WTC11 (cell line): Measurements from ENCODE around the gene ATP11A. TPM values are rescaled to one million over a fixed set of nuclear protein-coding genes. Genes with fewer than 3 reads are reported as not detected.

Source experiments
- ATAC-seq: fragments of 200-7000 bp; cut with Tn5 transposase; 2 replicates; pipeline ENCODE4 v1.10.0; 2021; ENCODE audit warnings: mild to moderate bottlenecking, moderate library complexity
- CTCF ChIA-PET: fragments of 300-600 bp; sonication (Branson Sonifier 250); formaldehyde crosslinking; loops from one replicate; lab custom pipeline; 2021; ENCODE audit warnings: antibody characterized with exemption; lab: Charles Lee
- POLR2A ChIA-PET: fragments of 350-600 bp; sonication (Branson Sonifier 250); formaldehyde crosslinking; loops from one replicate; lab custom pipeline; 2021; ENCODE audit warnings: antibody characterized with exemption; lab: Charles Lee
- DNase-seq: peaks from one replicate; pipeline ENCODE4 v3.0.0; 2021; ENCODE audit warnings: low spot score
- H3K27ac Mint-ChIP-seq: 2 replicates; pipeline ENCODE4 v1.8.0; 2021; ENCODE audit warnings: mixed read lengths
- H3K27me3 Mint-ChIP-seq: 2 replicates; pipeline ENCODE4 v1.8.0; 2021; ENCODE audit warnings: low read depth, mild to moderate bottlenecking, moderate library complexity, mixed read lengths
- H3K36me3 Mint-ChIP-seq: 2 replicates; pipeline ENCODE4 v1.8.0; 2021; ENCODE audit warnings: mixed read lengths
- H3K4me1 Mint-ChIP-seq: 2 replicates; pipeline ENCODE4 v1.8.0; 2022; ENCODE audit warnings: mixed read lengths
- H3K4me3 Mint-ChIP-seq: 2 replicates; pipeline ENCODE4 v1.8.0; 2021; ENCODE audit warnings: mild to moderate bottlenecking, moderate library complexity, mixed read lengths
- H3K9me3 Mint-ChIP-seq: 2 replicates; pipeline ENCODE4 v1.8.0; 2021; ENCODE audit warnings: mixed read lengths
- ESRRA ChIP-seq: sonication (generic); formaldehyde crosslinking; IDR thresholded peaks from 2 replicates; pipeline ENCODE4 v1.8.1; 2022; ENCODE audit warnings: mild to moderate bottlenecking, missing genetic modification reagents, borderline replicate concordance
- FOXP1 ChIP-seq: sonication (generic); formaldehyde crosslinking; IDR thresholded peaks from 2 replicates; pipeline ENCODE4 v1.8.0; 2022; ENCODE audit warnings: missing genetic modification reagents, mild to moderate bottlenecking, moderate library complexity, borderline replicate concordance
- GABPB1 ChIP-seq: sonication (generic); formaldehyde crosslinking; IDR thresholded peaks from 2 replicates; pipeline ENCODE4 v1.8.1; 2023; ENCODE audit warnings: mild to moderate bottlenecking, missing genetic modification reagents
- HMGA2 ChIP-seq: fragments of 250-450 bp; sonication (Bioruptor Pico); IDR thresholded peaks from 2 replicates; pipeline ENCODE4 v1.4.0; 2021; ENCODE audit warnings: mild to moderate bottlenecking, moderate library complexity
- NFATC4 ChIP-seq: fragments of 250-450 bp; sonication (Bioruptor Pico); IDR thresholded peaks from 2 replicates; pipeline ENCODE4 v1.9.0; 2021; ENCODE audit warnings: mild to moderate bottlenecking
- SMAD3 ChIP-seq: sonication (generic); formaldehyde crosslinking; IDR thresholded peaks from 2 replicates; pipeline ENCODE4 v1.8.0; 2022; ENCODE audit warnings: missing genetic modification reagents, mild to moderate bottlenecking, borderline replicate concordance
- SP1 ChIP-seq: sonication (generic); formaldehyde crosslinking; conservative IDR thresholded peaks from 2 replicates; pipeline ENCODE4 v1.8.1; 2022; ENCODE audit warnings: missing genetic modification reagents
- TEAD1 ChIP-seq: sonication (generic); formaldehyde crosslinking; IDR thresholded peaks from 2 replicates; pipeline ENCODE4 v1.8.0; 2022; ENCODE audit warnings: mild to moderate bottlenecking, missing genetic modification reagents
- ZNF121 ChIP-seq: sonication (generic); formaldehyde crosslinking; IDR thresholded peaks from 2 replicates; pipeline ENCODE4 v1.8.0; 2023; ENCODE audit warnings: missing genetic modification reagents
- ZNF396 ChIP-seq: fragments of 250-450 bp; sonication (Bioruptor Pico); IDR thresholded peaks from 2 replicates; pipeline ENCODE4 v1.8.0; 2021; ENCODE audit warnings: mild to moderate bottlenecking, moderate library complexity, borderline replicate concordance
- ZNF423 ChIP-seq: fragments of 250-450 bp; sonication (Bioruptor Pico); IDR thresholded peaks from 2 replicates; pipeline ENCODE4 v2.1.2; 2022; ENCODE audit warnings: mild to moderate bottlenecking, moderate library complexity
- total RNA-seq: library from RNA; stranded (reverse); gene quantifications from 3 replicates; pipeline ENCODE4 v1.2.3, GENCODE V29; 2021
- TF ChIP-seq, protein P1 (sequence below): fragments of 200-600 bp; IDR thresholded peaks from 2 replicates; pipeline ENCODE4 v1.8.0; 2022; ENCODE audit warnings: antibody characterized with exemption
- TF ChIP-seq, protein P2 (sequence below): sonication (generic); formaldehyde crosslinking; IDR thresholded peaks from 2 replicates; pipeline ENCODE4 v1.8.1; 2022; ENCODE audit warnings: mild to moderate bottlenecking, moderate library complexity, missing genetic modification reagents
- TF ChIP-seq, protein P3 (sequence below): sonication (generic); formaldehyde crosslinking; IDR thresholded peaks from 2 replicates; pipeline ENCODE4 v1.8.1; 2023; ENCODE audit warnings: mild to moderate bottlenecking, missing genetic modification reagents
- TF ChIP-seq, protein P4 (sequence below): sonication (generic); formaldehyde crosslinking; IDR thresholded peaks from 2 replicates; pipeline ENCODE4 v1.8.1; 2022; ENCODE audit warnings: low read depth, missing genetic modification reagents, borderline replicate concordance
- TF ChIP-seq, protein P5 (sequence below): sonication (generic); formaldehyde crosslinking; IDR thresholded peaks from 2 replicates; pipeline ENCODE4 v1.8.0; 2022; ENCODE audit warnings: mild to moderate bottlenecking, missing genetic modification reagents
- TF ChIP-seq, protein P6 (sequence below): sonication (generic); formaldehyde crosslinking; IDR thresholded peaks from 2 replicates; pipeline ENCODE4 v1.8.0; 2022; ENCODE audit warnings: mild to moderate bottlenecking, missing genetic modification reagents
- TF ChIP-seq, protein P7 (sequence below): fragments of 250-450 bp; sonication (Bioruptor Pico); IDR thresholded peaks from 2 replicates; pipeline ENCODE4 v1.8.0; 2021; ENCODE audit warnings: mild to moderate bottlenecking

Gene ATP11A
- total RNA-seq, 1 experiment from 2014 or later = 100 TPM

DNA sequence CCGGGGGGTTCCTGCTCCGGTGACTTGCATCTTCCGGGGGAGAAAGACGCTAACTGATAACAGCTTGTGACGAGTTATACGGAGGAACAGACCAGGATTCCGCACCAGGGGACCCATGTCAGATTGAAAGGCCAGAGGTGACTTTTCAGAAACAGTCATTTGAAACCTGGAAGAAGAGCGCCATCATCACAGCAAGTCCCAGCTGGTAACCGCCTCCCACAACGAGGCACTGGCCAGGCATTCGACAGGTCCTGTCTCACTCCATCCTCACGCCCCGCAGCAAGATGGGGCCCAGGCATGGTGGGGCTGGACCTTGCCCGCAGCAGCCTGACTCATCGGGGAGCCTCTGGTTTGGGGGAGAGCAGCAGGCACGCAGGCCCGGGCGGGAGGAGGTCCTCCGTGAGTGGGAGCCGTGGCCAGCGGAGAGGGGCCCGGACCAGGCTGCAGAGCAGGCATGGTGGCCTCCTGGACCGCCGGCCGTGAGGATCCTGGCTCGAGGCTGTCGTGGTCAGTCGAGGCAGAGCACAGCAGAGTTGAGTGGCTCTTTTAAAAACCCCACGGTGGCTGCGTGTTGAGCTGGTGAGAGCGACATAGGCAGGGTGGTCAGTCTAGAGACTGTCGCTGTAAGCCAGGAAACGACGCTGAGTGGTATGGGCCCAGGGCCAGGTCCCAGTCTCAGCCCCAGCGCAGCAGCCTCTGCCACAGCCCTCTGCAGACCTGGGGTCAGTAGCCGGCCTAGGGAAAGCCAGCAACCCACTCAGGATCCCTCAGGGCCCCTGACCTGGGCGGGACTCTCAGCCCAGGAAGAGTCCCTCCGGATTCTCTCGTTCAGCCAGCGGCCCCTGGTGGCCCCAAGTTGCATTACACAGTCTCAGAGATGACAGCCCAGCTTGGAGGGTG is 184.3 kb downstream of the ATP11A start (continued):
- TF ChIP-seq, protein P1, sequence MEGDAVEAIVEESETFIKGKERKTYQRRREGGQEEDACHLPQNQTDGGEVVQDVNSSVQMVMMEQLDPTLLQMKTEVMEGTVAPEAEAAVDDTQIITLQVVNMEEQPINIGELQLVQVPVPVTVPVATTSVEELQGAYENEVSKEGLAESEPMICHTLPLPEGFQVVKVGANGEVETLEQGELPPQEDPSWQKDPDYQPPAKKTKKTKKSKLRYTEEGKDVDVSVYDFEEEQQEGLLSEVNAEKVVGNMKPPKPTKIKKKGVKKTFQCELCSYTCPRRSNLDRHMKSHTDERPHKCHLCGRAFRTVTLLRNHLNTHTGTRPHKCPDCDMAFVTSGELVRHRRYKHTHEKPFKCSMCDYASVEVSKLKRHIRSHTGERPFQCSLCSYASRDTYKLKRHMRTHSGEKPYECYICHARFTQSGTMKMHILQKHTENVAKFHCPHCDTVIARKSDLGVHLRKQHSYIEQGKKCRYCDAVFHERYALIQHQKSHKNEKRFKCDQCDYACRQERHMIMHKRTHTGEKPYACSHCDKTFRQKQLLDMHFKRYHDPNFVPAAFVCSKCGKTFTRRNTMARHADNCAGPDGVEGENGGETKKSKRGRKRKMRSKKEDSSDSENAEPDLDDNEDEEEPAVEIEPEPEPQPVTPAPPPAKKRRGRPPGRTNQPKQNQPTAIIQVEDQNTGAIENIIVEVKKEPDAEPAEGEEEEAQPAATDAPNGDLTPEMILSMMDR = peak; percentile 97
- no peak for TF ChIP-seq ZNF423 (CRISPR knock-in tag)
- no peak for TF ChIP-seq HMGA2 (CRISPR knock-in tag)
- no peak for TF ChIP-seq TEAD1 (CRISPR knock-in tag)
- TF ChIP-seq SMAD3 (CRISPR knock-in tag) = no peak
- TF ChIP-seq, protein P2, sequence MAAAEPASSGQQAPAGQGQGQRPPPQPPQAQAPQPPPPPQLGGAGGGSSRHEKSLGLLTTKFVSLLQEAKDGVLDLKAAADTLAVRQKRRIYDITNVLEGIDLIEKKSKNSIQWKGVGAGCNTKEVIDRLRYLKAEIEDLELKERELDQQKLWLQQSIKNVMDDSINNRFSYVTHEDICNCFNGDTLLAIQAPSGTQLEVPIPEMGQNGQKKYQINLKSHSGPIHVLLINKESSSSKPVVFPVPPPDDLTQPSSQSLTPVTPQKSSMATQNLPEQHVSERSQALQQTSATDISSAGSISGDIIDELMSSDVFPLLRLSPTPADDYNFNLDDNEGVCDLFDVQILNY = no peak
- TF ChIP-seq, protein P3, sequence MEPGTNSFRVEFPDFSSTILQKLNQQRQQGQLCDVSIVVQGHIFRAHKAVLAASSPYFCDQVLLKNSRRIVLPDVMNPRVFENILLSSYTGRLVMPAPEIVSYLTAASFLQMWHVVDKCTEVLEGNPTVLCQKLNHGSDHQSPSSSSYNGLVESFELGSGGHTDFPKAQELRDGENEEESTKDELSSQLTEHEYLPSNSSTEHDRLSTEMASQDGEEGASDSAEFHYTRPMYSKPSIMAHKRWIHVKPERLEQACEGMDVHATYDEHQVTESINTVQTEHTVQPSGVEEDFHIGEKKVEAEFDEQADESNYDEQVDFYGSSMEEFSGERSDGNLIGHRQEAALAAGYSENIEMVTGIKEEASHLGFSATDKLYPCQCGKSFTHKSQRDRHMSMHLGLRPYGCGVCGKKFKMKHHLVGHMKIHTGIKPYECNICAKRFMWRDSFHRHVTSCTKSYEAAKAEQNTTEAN (CRISPR knock-in tag) = no peak
- TF ChIP-seq, protein P4, sequence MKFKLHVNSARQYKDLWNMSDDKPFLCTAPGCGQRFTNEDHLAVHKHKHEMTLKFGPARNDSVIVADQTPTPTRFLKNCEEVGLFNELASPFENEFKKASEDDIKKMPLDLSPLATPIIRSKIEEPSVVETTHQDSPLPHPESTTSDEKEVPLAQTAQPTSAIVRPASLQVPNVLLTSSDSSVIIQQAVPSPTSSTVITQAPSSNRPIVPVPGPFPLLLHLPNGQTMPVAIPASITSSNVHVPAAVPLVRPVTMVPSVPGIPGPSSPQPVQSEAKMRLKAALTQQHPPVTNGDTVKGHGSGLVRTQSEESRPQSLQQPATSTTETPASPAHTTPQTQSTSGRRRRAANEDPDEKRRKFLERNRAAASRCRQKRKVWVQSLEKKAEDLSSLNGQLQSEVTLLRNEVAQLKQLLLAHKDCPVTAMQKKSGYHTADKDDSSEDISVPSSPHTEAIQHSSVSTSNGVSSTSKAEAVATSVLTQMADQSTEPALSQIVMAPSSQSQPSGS = no peak
- no peak for TF ChIP-seq ZNF121 (CRISPR knock-in tag)
- TF ChIP-seq, protein P5, sequence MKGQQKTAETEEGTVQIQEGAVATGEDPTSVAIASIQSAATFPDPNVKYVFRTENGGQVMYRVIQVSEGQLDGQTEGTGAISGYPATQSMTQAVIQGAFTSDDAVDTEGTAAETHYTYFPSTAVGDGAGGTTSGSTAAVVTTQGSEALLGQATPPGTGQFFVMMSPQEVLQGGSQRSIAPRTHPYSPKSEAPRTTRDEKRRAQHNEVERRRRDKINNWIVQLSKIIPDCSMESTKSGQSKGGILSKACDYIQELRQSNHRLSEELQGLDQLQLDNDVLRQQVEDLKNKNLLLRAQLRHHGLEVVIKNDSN = 0 out of 2 replicates have a peak, but pooled peaks have one; percentile 28

DNA sequence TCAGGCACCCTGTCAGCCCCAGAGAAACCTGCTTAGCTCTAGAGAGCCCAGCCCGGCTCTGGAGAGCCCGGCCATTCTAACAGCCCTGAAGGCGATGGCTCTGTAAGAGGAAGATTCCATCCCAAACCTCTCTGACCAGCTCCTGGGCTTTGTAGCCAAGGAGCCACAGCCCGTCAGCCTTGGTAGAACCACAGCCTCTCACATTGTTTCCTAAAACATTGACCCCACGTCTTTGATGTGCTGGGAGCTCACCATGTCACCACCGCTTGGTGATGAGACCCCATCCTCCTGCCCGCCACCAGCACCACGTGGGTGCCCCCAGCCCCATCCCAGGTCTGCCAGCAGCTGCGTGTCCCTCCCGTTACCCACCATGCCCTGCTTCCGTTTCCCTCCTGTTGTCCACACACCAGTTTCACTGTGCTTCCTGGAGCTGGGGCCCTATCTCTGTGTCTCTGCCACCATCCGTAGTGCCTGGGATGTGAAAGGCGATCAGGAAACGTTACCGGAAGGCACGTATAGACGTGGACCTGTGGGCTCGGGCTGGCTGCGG is 185.0 kb downstream of the ATP11A start:
- CTCF ChIA-PET = interaction anchor here (0.6 to 2.1 kb wide), 31 partner anchors 10 to 363 kb away, joined by 3 to 17 read pairs (median 4); no protein-coding TSS in a partner anchor
- no peak for ATAC-seq
- peak overlapping the region; percentile 78; the same call in 1 of the 2 replicates for H3K27ac Mint-ChIP-seq
- TF ChIP-seq GABPB1 (CRISPR knock-in tag) = no peak
- TF ChIP-seq ZNF396 = no peak
- TF ChIP-seq, protein P5 = 0 out of 2 replicates have a peak, but pooled peaks have one; percentile 7
- TF ChIP-seq, protein P2 = no peak
- no peak for DNase-seq
- H3K4me1 Mint-ChIP-seq = peaks cover 5% of the 10 kb centered on the region; the same call in 1 of the 2 replicates
- H3K27me3 Mint-ChIP-seq = no peaks in the 10 kb centered on the region
- H3K36me3 Mint-ChIP-seq = peaks cover 48% of the 10 kb centered on the region
- H3K9me3 Mint-ChIP-seq = peaks cover 6% of the 10 kb centered on the region; the same call in 1 of the 2 replicates
- POLR2A ChIA-PET = no interaction called here
- H3K4me3 Mint-ChIP-seq = no peak overlapping the region

DNA sequence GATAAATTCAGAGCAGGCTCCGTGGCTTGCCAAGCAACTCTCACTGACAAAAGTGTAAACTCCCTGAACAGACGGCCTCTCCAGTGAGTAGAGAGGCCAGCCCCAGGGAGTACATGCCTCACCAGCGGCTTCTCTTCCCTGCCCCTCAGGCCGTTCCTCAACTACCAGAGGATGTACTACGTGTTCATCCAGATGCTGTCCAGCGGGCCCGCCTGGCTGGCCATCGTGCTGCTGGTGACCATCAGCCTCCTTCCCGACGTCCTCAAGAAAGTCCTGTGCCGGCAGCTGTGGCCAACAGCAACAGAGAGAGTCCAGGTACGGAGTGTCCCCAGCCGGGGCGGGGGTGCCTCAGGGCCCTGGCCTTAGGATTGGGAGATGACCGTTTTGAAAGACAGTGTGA is 185.8 kb downstream of the ATP11A start:
- Mint-ChIP-seq H3K9me3 (peaks cover 6% of the 10 kb centered on the region; the same call in 1 of the 2 replicates), H3K27ac (peak overlapping the region; percentile 78; the same call in 1 of the 2 replicates), H3K4me1 (peaks cover 5% of the 10 kb centered on the region; the same call in 1 of the 2 replicates), H3K36me3 (peaks cover 53% of the 10 kb centered on the region), H3K4me3 (no peak overlapping the region), H3K27me3 (no peaks in the 10 kb centered on the region)
- CTCF ChIA-PET = no interaction called here
- POLR2A ChIA-PET = no interaction called here
- DNase-seq = no peak
- no peak for ATAC-seq
- no peak for TF ChIP-seq SP1 (CRISPR knock-in tag)
- TF ChIP-seq, protein P6, sequence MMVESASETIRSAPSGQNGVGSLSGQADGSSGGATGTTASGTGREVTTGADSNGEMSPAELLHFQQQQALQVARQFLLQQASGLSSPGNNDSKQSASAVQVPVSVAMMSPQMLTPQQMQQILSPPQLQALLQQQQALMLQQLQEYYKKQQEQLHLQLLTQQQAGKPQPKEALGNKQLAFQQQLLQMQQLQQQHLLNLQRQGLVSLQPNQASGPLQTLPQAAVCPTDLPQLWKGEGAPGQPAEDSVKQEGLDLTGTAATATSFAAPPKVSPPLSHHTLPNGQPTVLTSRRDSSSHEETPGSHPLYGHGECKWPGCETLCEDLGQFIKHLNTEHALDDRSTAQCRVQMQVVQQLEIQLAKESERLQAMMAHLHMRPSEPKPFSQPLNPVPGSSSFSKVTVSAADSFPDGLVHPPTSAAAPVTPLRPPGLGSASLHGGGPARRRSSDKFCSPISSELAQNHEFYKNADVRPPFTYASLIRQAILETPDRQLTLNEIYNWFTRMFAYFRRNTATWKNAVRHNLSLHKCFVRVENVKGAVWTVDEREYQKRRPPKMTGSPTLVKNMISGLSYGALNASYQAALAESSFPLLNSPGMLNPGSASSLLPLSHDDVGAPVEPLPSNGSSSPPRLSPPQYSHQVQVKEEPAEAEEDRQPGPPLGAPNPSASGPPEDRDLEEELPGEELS = no peak
- TF ChIP-seq FOXP1 (CRISPR knock-in tag) = no peak
- TF ChIP-seq NFATC4 (CRISPR knock-in tag) = no peak
- TF ChIP-seq ESRRA = no peak
- TF ChIP-seq, protein P7, sequence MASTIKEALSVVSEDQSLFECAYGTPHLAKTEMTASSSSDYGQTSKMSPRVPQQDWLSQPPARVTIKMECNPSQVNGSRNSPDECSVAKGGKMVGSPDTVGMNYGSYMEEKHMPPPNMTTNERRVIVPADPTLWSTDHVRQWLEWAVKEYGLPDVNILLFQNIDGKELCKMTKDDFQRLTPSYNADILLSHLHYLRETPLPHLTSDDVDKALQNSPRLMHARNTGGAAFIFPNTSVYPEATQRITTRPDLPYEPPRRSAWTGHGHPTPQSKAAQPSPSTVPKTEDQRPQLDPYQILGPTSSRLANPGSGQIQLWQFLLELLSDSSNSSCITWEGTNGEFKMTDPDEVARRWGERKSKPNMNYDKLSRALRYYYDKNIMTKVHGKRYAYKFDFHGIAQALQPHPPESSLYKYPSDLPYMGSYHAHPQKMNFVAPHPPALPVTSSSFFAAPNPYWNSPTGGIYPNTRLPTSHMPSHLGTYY = no peak
